A172 (cell line): ENCODE data around the gene GALNT11. TPM values are rescaled to one million over a fixed set of nuclear protein-coding genes. Genes with fewer than 3 reads are reported as not detected.

ENCODE experiments used
- DNase-seq: peaks from one replicate; pipeline ENCODE4 v3.0.0-alpha.2; 2015; ENCODE audit warnings: low spot score
- total RNA-seq: library from RNA; depleted of rRNA; stranded (reverse); fragments of >200 nt; shearing (Covaris generic); gene quantifications from 2 replicates; pipeline ENCODE4 v1.2.3, GENCODE V29; 2014

Gene GALNT11
- total RNA-seq, 1 experiment from 2014 or later = 73.5 TPM

DNA sequence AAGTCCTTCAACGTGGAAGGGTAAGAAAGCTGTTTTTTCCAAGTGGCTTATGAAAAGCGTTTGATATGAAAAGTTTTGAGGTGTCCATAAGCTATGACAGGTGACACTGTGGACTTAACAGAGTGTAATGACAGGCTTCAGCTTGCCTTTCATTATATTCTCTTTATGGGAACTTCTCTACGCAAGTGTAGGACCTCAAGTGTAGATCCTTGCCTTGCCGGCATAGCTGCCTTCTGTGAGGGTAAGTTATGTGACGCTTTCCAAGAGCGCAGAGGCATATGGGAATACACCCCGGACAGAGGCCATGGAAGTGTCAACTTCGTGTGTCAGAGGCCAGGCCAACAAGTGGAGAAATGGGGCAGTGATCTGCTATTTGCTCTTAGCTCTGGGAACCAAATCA lies 91.9 kb downstream of the GALNT11 start:
- no peak for DNase-seq

- no peak for DNase-seq
Measured at GRCh38 chr7:152120210-152120609, 94.7 kb downstream of the GALNT11 start.

DNA sequence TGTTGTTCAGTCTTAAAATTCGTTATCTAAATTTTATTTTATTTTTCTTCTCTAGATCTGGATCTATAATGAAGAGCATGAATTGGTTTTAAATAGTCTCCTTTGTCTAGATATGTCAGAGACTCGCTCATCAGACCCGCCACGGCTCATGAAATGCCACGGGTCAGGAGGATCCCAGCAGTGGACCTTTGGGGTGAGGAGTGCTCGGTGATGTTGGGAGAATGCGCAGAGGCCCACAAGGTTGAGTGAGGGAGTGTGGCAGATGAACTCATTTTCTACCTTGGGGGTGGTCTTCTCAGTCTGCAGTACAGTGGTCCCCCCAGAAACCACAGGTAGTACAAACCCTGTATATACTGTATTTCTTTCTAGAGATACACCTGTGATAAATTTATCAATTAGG lies 95.3 kb downstream of the GALNT11 start:
- no peak for DNase-seq

DNA sequence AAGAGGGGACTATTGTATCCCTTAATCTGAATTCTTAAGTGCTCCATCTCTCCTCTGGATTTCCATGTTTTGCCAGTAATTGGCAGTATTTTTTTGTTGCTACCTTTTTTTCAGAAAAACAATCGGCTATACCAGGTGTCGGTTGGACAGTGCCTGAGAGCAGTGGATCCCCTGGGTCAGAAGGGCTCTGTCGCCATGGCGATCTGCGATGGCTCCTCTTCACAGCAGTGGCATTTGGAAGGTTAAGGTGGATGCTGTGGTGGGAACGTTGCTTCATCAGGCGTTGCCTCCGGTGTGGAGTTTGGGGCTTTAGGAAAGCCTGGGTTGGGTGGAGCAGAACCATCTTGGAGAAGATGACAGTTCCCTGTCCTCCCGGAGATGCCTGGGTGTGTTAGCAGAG lies 96.0 kb downstream of the GALNT11 start:
- no peak for DNase-seq

DNA sequence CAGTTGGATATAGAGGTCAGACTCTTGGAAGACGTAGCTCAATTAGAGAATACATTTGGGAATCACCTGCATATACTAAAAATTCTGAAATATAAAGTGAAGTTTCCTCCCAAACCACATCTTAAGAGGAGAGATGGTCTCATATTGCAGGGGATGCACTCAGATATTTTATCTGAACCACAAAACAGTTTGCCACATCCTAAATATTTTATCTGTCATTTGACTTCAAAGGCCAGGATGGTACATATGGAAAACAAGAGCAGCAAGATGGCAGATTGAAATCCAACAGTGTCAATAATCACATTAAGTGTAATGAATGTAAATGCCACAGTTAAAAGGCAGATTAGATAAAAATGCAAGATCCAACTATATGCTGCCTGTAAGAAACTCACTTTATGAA lies 97.1 kb downstream of the GALNT11 start:
- no peak for DNase-seq

- no peak for DNase-seq
Measured at GRCh38 chr7:152126741-152127140, 101.3 kb downstream of the GALNT11 start.

DNA sequence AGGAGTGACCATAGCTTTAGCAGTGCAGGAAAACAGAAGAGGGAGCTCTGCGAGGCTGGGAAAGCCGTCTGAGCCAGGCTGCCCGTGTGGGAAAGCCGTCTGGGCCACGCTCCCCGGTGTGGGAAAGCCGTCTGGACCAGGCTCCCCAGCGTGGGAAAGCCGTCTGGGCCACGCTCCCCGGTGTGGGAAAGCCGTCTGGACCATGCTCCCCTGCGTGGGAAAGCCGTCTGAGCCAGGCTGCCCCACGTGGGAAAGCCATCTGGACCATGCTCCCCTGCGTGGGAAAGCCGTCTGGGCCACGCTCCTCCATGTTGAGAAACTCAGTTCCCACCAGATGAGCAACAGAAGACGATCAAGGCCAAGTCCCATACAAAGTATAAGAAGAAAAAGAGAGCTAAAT lies 101.8 kb downstream of the GALNT11 start:
- DNase-seq = no peak

DNA sequence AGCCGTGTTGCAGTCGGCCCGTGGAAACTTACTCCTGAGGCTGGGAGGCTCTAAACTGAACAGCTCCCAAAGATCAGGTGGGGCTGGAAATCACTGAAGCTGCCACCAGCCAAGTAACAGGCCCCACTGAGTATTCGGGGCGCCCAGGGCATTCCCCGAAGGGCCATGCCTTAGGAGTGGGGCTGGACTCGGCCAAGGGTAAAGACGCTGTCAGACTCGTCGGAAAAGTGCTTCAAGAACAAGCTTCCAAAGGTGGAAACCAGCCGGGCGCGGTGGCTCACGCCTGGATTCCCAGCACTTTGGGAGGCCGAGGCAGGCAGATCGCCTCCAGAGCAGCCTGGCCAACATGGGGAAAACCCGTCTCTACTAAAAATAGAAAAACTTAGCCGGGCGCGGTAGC lies 102.8 kb downstream of the GALNT11 start:
- DNase-seq = no peak

- DNase-seq = no peak
Measured at GRCh38 chr7:152128741-152129461, 103.4 kb downstream of the GALNT11 start.

- no peak for DNase-seq
Measured at GRCh38 chr7:152129682-152130081, 104.2 kb downstream of the GALNT11 start.

DNA sequence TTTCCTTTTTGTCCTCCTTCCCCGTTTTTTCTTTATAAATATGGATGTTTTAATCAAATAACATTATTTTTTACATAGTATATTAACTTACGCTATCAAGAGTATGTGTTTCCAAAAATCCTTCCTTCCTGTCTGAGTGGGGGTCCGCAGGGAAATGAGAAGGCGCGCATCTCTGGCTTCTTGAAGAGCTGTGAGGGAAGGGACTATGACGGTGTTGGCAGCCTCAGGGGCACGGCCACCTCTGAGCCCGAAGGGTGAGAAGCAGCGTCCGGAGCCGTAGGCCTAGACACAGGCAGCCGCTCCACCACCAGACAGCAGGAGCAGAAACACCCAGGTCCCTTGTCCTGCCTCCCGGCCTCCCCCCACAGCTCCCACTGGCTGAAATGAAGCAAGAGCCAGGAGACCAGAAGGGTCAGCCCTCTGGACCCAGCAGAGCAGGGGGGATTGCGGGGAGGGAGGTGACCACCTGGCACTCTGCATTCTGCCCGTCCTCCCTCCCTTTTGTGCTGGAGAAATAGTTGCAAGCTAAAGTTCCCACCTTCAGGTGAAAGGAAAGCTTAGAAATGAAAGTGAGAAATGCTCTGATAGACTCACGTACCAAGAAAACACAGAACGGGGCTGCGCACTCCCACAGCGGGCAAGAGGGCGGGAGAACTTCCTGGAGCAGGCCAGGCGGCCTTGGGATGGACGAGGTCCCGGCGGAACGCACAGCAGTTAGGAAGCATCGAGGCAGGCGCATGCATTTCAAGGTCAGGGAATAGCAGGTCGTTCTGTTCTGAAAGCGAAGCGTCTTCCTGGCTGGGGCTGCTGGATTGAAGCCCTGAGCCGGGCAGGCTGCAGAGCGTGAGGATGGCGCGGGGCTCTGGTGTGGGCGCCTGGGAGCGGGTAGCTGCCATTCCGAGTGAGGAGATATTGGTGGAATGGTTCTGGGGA lies 105.5 kb downstream of the GALNT11 start:
- no peak for DNase-seq

GRCh38 chr7:152131981-152132494 lies 106.6 kb downstream of the GALNT11 start:
- DNase-seq = no peak

DNA sequence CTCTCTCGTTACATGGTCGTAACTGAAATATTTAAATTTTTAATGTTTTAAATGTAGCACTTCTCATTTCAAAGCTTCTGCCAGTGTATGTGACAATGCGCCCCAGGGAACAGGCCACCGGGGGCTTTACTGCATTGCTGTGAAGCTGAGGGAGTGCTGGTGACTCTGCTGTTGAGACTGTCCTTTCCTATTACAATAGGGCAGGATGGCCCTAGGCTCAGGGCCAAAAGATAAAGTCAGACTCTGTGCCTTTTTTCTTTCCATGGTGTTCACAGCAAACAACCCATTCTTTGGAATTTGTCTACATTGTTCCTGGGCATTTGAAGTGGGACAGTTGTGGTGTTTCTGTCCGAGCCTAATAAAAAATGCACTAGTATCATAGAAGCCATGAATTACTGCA lies 107.3 kb downstream of the GALNT11 start:
- no peak for DNase-seq

DNA sequence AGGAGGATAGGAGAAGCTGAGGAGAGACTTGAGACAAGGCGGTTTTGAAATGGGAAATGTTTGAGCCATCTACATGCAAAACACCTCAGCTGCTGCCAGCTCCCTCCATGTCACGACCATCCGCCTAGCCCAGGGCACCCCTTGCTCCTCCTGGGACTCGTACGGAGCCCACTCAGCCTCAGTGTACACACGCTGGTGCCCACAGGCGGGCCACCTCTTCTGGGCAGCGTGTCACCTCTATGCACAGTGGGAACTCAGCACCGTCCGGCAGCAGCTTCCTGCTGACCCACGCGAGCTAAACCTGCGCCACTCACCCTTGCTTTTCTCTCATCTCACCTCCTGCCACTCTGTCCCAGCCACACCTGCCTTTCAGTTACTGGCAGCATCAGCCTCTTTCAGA lies 108.3 kb downstream of the GALNT11 start:
- DNase-seq = no peak

GRCh38 chr7:152136686-152137085 lies 111.2 kb downstream of the GALNT11 start:
- DNase-seq = peak; percentile 31

GRCh38 chr7:152137476-152138025 lies 112.1 kb downstream of the GALNT11 start:
- no peak for DNase-seq

GRCh38 chr7:152140067-152140466 lies 114.6 kb downstream of the GALNT11 start:
- no peak for DNase-seq

DNA sequence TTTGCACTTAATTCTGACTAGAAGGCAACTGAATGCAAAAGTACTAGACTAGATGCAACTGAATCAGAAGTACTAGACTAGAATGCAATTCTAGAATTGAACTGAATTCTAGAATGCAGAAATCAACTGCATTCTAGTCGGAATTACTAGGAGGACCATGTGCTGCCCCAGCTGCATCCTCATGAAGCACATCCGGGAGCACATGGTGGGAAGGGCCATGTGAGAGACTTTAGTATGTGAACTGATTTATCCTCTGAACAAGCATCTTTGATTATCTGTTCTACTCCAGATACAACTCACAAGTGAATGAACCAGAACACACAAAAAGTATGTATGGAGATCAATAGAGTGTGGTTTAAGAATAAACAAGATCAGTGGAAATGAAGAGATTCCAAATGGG lies 115.1 kb downstream of the GALNT11 start:
- DNase-seq = no peak

- no peak for DNase-seq
Measured at GRCh38 chr7:152142976-152143595, 117.6 kb downstream of the GALNT11 start.

DNA sequence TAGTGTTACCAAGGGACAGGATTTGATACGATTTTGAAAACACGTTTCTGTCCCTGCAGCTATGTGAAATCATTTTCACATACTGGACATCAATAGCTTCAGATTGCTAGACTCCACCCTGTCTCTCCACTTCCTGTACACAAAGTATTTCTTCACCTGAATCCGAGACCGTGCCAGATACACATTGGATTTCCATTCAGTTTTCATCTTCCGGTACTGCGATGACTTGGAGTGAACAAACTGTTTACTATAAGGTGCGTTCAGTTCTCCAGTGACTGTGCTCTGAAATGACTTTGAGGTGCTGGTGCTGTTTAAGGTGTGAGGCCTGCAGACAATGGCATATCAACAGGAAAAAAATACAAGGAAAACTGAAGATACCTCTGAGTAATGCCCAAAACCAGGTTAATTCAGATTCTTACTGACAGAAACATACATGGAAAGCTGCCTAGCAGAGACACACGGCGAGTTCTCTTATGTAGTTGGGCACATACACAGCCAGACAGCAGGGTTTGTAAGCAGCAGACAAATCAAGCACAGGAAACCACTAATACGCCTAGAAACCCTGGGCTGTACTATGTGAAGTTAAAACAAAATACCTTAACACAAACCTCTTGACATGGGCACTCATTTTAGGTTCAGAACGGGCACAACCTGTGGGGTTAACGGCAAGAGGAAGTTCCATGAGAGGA lies 119.2 kb downstream of the GALNT11 start:
- DNase-seq = no peak

- peak; percentile 59 for DNase-seq
Measured at GRCh38 chr7:152145853-152146466, 120.5 kb downstream of the GALNT11 start.
